Measurements from ENCODE around the gene NGF.
"Not testable (repeated sequence)": the region's sequence is repeated elsewhere in the genome, so short reads cannot be mapped to it uniquely, and the experiment has no call there.

The NGF gene

DNA sequence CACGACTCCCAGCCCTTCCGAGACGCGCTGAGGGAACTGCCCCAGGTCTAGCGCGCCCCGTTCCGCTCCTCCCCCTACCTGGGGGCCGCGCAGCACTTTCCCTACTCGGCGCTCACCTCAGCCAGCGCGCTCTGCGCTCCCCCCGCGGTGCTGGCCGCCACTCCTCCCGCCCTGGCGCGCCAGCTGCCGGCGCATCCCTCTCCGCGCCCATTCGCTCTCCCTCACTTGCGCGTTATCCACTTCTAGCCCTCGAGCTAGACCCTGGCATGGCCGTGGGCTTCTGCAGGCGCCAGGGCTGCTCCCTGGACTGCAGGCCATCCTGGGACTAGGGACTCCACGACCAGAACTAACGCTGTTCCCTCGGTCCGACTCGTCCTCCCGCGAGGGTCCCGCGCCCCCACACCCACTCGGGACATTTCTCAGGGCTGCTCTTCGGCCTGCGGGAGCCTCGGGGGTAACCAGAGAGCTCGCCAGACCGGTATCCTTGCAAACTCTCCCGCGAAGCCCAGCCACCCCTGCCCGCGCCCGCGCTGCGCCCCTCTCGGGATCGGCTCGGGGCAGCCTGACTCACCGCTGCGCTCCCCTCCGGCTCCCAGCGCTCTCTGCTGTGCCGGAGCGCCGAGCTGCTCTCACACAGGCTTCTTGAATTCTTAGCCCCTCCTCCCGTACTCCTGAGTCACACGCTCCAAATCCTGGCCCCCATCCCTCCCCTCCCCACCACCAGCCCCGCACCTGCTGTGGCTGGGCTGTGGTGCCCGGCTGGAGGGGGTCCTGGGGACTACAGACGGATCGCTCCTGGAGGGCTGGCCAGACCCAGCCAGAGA lies at the start of gene NGF:
Gene NGF, minus strand, starts transcription at position 617 of the 824 bp plus-strand sequence. CDS start 51,454 bp downstream, outside the sequence.
- no peak for DNase-seq

DNA sequence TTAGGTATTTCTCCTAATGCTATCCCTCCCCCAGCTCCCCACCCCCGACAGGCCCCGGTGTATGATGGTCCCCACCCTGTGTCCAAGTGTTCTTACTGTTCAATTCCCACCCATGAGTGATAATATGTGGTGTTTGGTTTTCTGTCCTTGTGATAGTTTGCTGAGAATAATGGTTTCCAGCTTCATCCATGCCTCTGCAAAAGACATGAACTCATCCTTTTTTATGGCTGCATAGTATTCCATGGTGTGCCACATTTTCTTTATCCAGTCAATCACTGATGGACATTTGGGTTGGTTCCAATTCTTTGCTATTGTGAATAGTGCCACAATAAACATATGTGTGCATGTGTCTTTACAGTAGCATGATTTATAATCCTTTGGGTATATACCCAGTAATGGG lies 45.4 kb upstream of the NGF start:
- not testable (repeated sequence) for DNase-seq

DNA sequence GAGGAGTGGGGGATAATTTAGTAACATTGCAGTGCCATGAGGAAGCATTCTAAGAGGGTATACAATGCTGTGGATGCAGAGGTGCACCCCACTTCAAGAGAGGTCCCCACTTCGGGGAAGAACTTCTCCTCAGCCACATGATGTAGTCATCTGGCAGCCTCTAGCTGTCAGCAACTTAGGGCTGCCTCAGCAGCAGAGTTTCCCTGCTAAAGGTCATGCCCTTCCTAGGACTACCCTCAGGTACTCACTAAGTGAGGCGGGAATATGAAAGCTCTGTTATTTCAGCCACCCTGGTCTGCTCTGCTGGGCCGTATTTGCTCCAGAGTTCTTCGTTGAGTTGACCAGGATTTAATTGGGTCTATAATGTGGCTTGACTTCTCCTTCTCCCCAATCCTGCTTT lies 41.9 kb upstream of the NGF start:
- no peak for DNase-seq

GRCh38 chr1:115377411-115377810 lies 39.4 kb upstream of the NGF start:
- DNase-seq = no peak

GRCh38 chr1:115374598-115374997 lies 36.5 kb upstream of the NGF start:
- DNase-seq = no peak

DNA sequence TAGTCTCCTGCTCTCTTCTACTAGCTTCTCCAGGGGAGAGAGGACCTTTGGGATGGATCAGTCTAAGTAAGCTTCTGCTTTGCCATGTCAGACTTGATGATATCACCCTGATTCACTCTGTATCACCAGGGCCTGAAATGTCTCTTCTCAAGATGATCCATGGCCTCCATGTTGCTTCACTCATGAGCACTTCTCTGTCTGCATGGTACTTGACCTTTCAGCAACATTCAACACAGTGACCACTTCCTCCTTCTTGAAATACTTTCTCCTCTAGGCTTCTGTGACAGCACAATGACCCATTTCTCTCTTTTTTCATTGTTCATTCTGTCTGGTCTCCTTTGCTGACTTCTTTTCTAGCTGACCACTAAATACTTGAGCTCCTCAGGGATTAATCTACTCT lies 35.3 kb upstream of the NGF start:
- no peak for DNase-seq

- no peak for DNase-seq
These were observed 27.7 kb upstream of the NGF start for GRCh38 chr1:115365738-115366137.

GRCh38 chr1:115364780-115365155 lies 26.7 kb upstream of the NGF start:
- no peak for DNase-seq

DNA sequence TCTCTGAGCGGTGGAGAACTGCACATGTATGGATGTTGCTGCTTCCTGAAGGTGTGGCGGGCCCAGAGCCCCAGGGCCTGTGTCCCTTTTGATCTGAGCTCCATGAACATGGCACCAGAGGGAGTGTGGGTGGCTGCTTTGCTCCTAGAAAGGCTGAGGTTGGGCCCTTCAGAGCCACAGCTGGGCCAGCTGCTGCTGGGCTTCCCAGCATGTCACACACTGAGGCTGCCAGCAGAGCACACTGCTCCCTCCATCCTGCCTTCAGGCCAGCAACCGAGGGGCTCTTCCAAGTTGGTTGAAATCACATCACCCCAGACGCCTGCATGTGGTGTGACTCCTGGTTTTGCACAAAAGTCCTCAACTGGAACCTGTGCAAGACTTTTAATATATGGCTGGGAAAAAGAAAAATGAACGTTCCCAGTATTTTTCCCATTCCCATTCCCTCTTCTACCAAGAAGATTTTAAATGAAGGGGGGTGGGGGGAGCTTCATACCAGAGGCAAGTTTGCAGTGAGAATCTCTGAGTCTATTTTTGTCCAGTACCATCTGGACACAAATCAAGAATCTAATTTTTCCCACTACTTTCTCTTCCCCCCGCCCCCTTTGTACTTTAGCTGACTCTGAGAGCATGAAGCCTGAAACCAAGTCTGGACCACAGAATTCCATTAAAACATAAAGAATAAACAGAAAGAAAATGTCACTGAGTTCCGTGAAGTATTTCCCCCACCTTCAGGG lies 26.2 kb upstream of the NGF start:
- no peak for DNase-seq

DNA sequence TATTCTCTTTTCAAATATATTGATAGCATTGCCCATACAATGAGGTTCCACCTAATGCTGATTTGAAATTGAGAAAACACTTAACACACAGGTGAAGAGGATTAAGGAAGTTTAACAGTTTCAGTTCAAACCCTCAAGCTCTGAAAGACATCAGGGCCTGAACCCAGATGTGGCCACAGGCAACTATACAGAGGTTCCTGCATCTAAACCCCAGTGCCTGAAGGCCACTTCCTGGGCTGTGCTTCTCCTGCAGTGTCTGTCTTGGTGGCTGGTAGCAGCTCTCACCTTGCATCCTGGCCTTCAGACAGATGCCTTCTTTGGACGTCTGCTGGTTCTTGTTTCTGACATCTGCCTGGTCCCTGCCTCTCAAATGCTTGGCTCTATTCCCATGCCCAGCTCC lies 25.1 kb upstream of the NGF start:
- DNase-seq = no peak

DNA sequence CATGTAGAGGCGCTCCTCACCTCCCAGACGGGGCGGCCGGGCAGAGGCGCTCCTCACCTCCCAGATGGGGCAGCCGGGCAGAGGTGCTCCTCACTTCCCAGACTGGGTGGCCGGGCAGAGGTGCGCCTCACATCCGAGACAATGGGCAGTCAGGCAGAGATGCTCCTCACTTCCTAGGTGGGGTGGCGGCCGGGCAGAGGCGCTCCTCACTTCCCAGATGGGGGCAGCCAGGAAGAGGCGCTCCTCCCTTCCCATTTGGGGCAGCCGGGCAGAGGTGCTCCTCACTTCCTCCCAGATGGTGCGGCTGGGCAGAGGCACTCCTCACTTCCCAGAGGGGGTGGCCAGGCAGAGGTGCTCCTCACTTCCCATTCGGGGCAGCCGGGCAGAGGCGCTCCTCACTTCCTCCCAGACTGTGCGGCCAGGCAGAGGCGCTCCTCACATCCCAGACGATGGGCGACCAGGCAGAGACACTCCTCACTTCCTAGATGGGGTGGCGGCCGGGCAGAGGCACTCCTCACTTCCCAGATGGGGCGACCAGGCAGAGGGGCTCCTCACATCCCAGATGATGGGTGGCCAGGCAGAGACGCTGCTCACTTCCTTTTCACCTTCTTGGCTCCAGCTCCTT lies 22.6 kb upstream of the NGF start:
- DNase-seq = not testable (repeated sequence)

- DNase-seq = not testable (repeated sequence)
These were observed 21.9 kb upstream of the NGF start for GRCh38 chr1:115359787-115360452.

DNA sequence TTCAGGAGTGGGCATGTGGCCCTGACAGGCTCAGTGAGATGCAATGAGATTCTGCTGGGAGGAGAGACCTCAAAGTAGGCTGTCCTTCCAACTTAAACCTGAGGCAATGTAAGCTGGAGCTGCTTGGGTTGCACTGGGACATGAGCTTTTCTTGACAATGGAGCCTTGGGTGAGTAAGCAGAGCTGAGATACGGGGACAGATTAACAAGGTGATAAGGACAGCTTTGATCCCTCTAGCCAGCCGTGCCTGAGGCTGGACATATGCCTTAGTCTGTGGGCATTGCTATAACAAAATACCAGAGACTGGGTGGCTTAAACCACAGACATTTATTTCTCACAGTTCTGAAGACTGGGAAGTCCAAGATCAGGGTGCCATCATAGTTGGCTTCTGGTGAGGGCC lies 18.3 kb upstream of the NGF start:
- no peak for DNase-seq

DNA sequence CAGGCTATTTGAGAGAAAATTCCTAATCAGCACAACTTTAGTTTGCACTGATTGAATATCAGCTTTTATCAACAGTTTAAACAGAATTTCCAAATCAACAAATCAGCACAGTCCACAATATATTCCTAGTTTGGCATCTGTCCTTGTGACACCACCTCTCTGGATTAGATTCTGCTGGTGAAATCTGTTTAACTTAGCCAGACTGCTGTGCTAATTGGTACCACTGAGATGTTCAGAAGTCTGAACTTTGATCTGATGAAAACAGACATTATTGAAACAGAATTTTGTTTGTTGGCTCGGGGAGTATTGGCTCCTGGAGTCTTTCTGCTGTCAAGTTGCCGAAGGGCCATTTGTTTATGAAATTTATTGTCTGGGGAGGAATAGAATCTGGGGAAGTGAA lies 17.0 kb upstream of the NGF start:
- no peak for DNase-seq

DNA sequence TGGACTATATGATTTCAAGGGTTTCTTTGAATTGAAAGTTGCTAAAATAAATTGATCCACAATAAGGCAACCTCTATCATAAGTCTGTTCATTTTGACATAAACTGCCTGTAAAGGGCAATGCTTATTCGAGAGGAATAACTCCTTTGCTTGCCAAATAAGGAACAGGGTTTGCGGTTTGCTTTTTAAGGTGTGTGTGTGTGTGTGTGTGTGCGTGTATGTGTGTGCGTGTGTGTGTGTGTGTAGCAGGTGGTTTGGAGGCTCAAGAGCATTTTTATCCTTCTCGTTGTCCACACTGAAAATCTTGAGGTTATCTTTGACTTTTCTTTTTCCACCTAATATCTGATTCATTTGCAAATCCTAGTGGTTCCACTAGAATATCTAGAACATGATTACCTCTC lies 13.1 kb upstream of the NGF start:
- no peak for DNase-seq

GRCh38 chr1:115348636-115349035 lies 10.6 kb upstream of the NGF start:
- no peak for DNase-seq

DNA sequence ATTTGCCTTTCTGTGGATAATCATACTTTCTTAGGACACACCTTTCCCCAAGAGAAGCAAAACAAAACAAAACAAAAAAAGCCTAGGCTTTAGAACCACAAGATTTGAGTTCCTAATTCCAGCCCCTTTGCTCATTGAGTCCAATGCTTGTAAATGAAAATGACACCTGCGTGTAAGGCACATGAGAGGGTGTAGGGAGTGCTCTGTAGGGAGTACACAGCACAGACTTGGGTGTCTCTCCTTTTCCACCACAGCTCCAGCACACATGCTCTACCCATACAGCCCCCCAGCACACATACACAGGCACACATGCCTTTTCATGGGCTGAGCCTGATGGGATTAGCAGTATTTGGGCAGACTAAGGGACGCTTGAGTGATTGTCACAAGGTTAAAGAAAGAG lies 9.2 kb upstream of the NGF start:
- DNase-seq = no peak

- DNase-seq = no peak
These were observed 5.2 kb upstream of the NGF start for GRCh38 chr1:115343200-115343737.

GRCh38 chr1:115341948-115342347 lies 3.9 kb upstream of the NGF start:
- DNase-seq = no peak

DNA sequence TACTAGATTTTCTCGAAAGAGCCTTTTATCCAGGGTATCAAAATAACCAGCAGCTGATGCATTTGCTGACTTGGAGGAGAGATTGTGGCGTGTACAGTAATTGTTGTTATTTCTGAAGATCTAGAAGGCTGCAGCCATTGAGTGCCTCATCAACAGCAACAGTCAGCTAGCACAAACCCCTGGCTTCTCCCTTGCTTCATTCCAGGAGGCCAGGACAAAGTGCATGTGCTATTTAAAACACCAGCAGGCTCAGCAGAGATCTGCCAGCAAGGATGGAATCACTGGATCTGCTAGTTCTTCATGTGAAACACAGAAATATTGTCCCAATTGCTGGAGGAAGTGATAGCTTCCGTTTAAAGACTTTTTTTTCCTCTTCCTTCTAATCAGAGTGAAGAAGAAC lies 2.8 kb upstream of the NGF start:
- DNase-seq = no peak

GRCh38 chr1:115338457-115338820 lies 390 bp upstream of the NGF start:
- DNase-seq = no peak

DNA sequence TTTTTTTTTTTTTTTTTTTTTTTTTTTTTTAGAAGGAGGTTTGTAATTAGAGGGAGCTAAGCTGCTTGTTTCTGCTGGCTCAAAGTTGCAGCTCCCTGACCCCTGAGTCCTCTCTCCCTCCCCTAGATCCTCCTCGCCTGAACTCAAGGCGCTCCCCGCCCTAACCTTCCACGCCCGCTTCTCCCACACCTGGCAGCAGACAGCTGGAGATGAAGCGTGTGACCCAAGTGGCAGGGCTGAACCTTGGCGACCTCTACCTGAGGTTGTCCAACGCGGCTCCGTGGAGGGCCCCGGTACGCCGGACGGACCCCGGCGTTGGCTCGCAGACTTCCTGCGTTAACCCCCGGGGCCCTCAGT lies 795 bp downstream of the NGF start:
- no peak for DNase-seq

- no peak for DNase-seq
These were observed 1.3 kb downstream of the NGF start for GRCh38 chr1:115336741-115337140.

Measured in CD4-positive, alpha-beta T cell treated with Interleukin-21 for 1 hour (primary cell).